Measurements from ENCODE around the gene CLCN6. TPM values are rescaled to one million over a fixed set of nuclear protein-coding genes. Genes with fewer than 3 reads are reported as not detected.

The CLCN6 gene
- total and polyA plus RNA-seq, 4 donors = 3.9 to 37.5 (median 20.7) TPM

- no peaks in the 10 kb centered on the region for H3K27me3 ChIP-seq (ENCODE audit: control insufficient read depth in 1 of 2, insufficient read depth in 2 of 2, low read length in 1 of 2)
- no peak for DNase-seq
- WGBS, 2 donors = 70% methylated on average over 12 of the region's 12 CpGs
Measured at GRCh38 chr1:11880181-11880575, 74.2 kb downstream of the CLCN6 start.

GRCh38 chr1:11880911-11881748 lies 75.1 kb downstream of the CLCN6 start:
- H3K4me1 ChIP-seq (ENCODE audit: control insufficient read depth in 1 of 2, insufficient read depth in 2 of 2, low read length in 2 of 2) = no peaks in the 10 kb centered on the region
- no peak overlapping the region for H3K27ac ChIP-seq (ENCODE audit: low read depth in 1 of 2, low read length in 2 of 2)
- 33 to 38% methylated on average over 10 of the region's 10 CpGs for WGBS, 2 donors

More at GRCh38 chr1:11880181-11880575, 74.2 kb downstream of the CLCN6 start:
- no peaks in the 10 kb centered on the region for H3K4me1 ChIP-seq (ENCODE audit: control insufficient read depth in 1 of 2, insufficient read depth in 2 of 2, low read length in 2 of 2)
- no peak for ATAC-seq (ENCODE audit: low FRiP score)
- no peaks in the 10 kb centered on the region for H3K9me3 ChIP-seq (ENCODE audit: control insufficient read depth, low read length)
- intact Hi-C loops (cut with DNase I) = no loop called here
- no peaks in the 10 kb centered on the region for H3K36me3 ChIP-seq (ENCODE audit: control insufficient read depth in 1 of 2, insufficient read depth in 2 of 2, low read length in 1 of 2)
- H3K4me3 ChIP-seq (ENCODE audit: low read length in 2 of 2) = no peak overlapping the region
- no peak overlapping the region for H3K27ac ChIP-seq (ENCODE audit: low read depth in 1 of 2, low read length in 2 of 2)

DNA sequence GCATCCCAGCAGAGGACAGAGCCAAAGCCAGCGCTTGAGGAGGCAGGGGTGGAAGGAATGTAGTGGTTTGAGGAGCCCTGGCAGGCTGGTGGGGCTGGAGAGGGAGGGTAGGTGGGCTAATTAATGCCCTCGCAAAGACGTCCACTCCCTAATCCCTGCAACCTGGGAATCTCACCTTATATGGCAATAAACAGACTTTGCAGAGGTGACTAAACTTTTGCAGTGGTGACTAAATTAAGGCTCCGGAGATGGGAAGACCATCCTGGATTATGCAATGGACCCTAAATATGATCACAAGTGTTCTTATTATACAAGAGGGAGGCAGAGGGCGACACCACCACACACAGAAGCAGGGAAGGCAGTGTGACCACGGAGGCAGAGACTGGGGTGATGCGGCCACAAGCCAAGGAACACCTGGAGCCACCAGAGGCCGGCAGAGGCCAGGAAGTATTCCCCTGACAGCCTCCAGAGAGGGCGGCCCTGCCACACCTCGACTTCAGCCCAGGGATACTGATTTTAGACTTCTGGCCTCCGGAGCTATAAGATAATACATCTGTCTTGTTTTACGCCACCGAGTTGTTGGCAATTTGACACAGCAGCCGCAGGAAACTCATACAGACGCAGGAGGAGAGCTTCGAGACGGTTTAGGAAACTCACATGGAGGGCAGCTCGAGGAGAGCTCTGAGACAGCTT lies 75.9 kb downstream of the CLCN6 start:
- H3K27ac ChIP-seq (ENCODE audit: low read depth in 1 of 2, low read length in 2 of 2) = no peak overlapping the region
- intact Hi-C loops (cut with DNase I) = no loop called here
- H3K4me3 ChIP-seq (ENCODE audit: low read length in 2 of 2) = no peak overlapping the region
- WGBS, 2 donors = 84 to 88% methylated on average over 18 of the region's 18 CpGs
- no peaks in the 10 kb centered on the region for H3K9me3 ChIP-seq (ENCODE audit: control insufficient read depth, low read length)
- H3K36me3 ChIP-seq (ENCODE audit: control insufficient read depth in 1 of 2, insufficient read depth in 2 of 2, low read length in 1 of 2) = no peaks in the 10 kb centered on the region
- H3K4me1 ChIP-seq (ENCODE audit: control insufficient read depth in 1 of 2, insufficient read depth in 2 of 2, low read length in 2 of 2) = no peaks in the 10 kb centered on the region
- DNase-seq (no peak), ATAC-seq (ENCODE audit: low FRiP score) (no peak)
- no peaks in the 10 kb centered on the region for H3K27me3 ChIP-seq (ENCODE audit: control insufficient read depth in 1 of 2, insufficient read depth in 2 of 2, low read length in 1 of 2)

More at GRCh38 chr1:11880911-11881748, 75.1 kb downstream of the CLCN6 start:
- DNase-seq = peak in 1 of 2 donors; percentile 79
- intact Hi-C loops (cut with DNase I) = no loop called here
- Histone ChIP-seq H3K36me3 (ENCODE audit: control insufficient read depth in 1 of 2, insufficient read depth in 2 of 2, low read length in 1 of 2) (no peaks in the 10 kb centered on the region), H3K27me3 (ENCODE audit: control insufficient read depth in 1 of 2, insufficient read depth in 2 of 2, low read length in 1 of 2) (no peaks in the 10 kb centered on the region), H3K9me3 (ENCODE audit: control insufficient read depth, low read length) (no peaks in the 10 kb centered on the region), H3K4me3 (ENCODE audit: low read length in 2 of 2) (no peak overlapping the region)
- ATAC-seq (ENCODE audit: low FRiP score) = no peak

GRCh38 chr1:11882814-11883538 lies 77.0 kb downstream of the CLCN6 start:
- Histone ChIP-seq H3K4me1 (ENCODE audit: control insufficient read depth in 1 of 2, insufficient read depth in 2 of 2, low read length in 2 of 2) (no peaks in the 10 kb centered on the region), H3K36me3 (ENCODE audit: control insufficient read depth in 1 of 2, insufficient read depth in 2 of 2, low read length in 1 of 2) (no peaks in the 10 kb centered on the region), H3K4me3 (ENCODE audit: low read length in 2 of 2) (no peak overlapping the region), H3K27ac (ENCODE audit: low read depth in 1 of 2, low read length in 2 of 2) (no peak overlapping the region), H3K27me3 (ENCODE audit: control insufficient read depth in 1 of 2, insufficient read depth in 2 of 2, low read length in 1 of 2) (no peaks in the 10 kb centered on the region), H3K9me3 (ENCODE audit: control insufficient read depth, low read length) (no peaks in the 10 kb centered on the region)
- intact Hi-C loops (cut with DNase I) = no loop called here
- DNase-seq (no peak), ATAC-seq (ENCODE audit: low FRiP score) (peak; percentile 39)
- WGBS, 2 donors = 23 to 24% methylated on average over 13 of the region's 13 CpGs

DNA sequence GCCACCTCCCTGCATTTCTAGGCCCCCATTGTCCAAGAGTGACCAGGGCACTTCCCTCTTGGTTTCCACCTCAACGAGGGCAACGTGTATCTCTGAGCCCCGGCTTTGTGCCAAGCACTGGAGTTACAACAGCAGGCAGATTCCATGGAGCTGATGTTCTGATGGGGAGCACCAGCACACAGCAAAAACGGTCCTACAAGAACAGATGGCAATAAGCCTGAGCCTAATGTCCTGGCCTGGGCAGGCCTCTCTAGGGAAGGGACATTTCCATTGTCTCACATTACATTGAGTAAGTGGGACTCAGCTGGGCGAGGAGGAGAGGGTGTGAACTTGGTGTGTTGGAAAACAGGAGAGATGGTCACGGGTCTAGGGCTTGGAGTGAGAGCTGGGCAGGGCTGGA lies 79.9 kb downstream of the CLCN6 start:
- Histone ChIP-seq H3K4me3 (ENCODE audit: low read length in 2 of 2) (no peak overlapping the region), H3K27ac (ENCODE audit: low read depth in 1 of 2, low read length in 2 of 2) (no peak overlapping the region), H3K27me3 (ENCODE audit: control insufficient read depth in 1 of 2, insufficient read depth in 2 of 2, low read length in 1 of 2) (no peaks in the 10 kb centered on the region), H3K4me1 (ENCODE audit: control insufficient read depth in 1 of 2, insufficient read depth in 2 of 2, low read length in 2 of 2) (no peaks in the 10 kb centered on the region), H3K36me3 (ENCODE audit: control insufficient read depth in 1 of 2, insufficient read depth in 2 of 2, low read length in 1 of 2) (no peaks in the 10 kb centered on the region), H3K9me3 (ENCODE audit: control insufficient read depth, low read length) (no peaks in the 10 kb centered on the region)
- WGBS, 2 donors = 66 to 67% methylated on average over 6 of the region's 6 CpGs
- no peak for DNase-seq
- no peak for ATAC-seq (ENCODE audit: low FRiP score)
- intact Hi-C loops (cut with DNase I) = no loop called here

DNA sequence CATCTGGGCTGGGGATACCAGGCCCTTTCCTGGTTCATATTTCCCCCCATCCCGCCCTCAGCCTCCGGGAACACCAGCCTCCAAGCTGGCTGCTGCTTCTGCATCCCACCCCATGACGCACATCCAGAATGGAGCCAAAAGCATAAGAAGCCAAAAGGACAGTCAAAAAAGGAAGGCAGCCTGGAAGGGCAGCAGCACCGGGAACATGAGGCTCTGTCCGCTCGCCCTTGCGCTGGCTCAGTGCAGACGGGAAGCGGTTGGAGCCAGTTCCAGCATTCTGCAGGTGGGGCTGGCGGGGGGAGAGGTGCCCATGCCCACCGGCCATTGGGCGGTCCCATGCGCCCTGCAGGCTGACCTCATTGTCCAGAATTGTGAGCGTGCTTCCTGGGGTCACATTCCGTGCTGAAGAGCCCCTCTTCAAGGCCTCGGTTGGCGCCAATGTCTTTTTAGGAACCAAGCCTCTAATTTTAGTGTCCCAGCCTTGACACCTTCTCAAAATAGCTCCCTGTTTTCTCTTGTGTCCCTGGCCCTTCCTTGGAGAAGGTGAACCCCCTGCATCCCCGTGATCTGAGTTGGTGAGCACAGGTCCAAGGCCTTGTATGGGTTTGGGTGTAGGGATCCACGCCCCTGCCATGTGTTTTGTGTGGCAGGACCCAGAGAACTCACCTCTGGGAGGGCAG lies 81.1 kb downstream of the CLCN6 start:
- Histone ChIP-seq H3K4me3 (ENCODE audit: low read length in 2 of 2) (no peak overlapping the region), H3K4me1 (ENCODE audit: control insufficient read depth in 1 of 2, insufficient read depth in 2 of 2, low read length in 2 of 2) (no peaks in the 10 kb centered on the region), H3K27me3 (ENCODE audit: control insufficient read depth in 1 of 2, insufficient read depth in 2 of 2, low read length in 1 of 2) (no peaks in the 10 kb centered on the region), H3K27ac (ENCODE audit: low read depth in 1 of 2, low read length in 2 of 2) (no peak overlapping the region), H3K36me3 (ENCODE audit: control insufficient read depth in 1 of 2, insufficient read depth in 2 of 2, low read length in 1 of 2) (no peaks in the 10 kb centered on the region), H3K9me3 (ENCODE audit: control insufficient read depth, low read length) (no peaks in the 10 kb centered on the region)
- WGBS, 2 donors = 79 to 83% methylated on average over 19 of the region's 19 CpGs
- ATAC-seq (ENCODE audit: low FRiP score) (no peak), DNase-seq (peak in 1 of 2 donors; percentile 57)
- intact Hi-C loops (cut with DNase I) = no loop called here

- DNase-seq = no peak
Measured at GRCh38 chr1:11887666-11888007, 81.6 kb downstream of the CLCN6 start.

DNA sequence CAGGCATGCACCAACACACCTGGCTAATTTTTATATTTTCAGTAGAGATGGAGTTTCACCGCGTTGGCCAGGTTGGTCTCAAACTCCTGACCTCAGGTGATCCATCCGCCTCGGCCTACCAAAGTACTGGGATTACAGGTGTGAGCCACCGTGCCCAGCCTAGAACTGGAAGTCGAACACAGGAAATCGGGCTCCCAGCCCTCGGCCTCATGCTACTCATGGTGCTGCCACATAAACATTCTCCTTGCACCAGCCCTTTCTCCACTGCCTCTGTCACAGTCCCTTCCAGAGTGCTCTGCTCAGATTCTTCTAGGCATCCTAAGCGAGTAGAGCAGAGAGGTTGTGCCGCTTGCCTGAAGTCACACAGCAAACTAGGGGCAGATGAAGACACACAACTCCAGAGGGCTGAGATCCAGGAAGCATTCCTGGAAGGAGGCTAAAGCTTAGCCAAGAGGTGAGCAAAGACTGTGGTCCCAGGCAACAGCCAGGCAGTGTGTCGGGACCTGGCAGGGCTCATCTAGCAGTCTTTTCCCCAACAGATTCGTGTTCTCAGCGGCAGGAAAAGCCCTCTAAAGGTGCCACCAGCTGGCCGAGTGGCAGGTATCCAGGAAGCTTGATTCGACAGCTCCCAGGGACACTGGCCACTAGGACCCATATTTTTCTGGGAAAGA lies 82.3 kb downstream of the CLCN6 start:
- 79 to 82% methylated on average over 15 of the region's 15 CpGs for WGBS, 2 donors
- Histone ChIP-seq H3K27ac (ENCODE audit: low read depth in 1 of 2, low read length in 2 of 2) (no peak overlapping the region), H3K9me3 (ENCODE audit: control insufficient read depth, low read length) (no peaks in the 10 kb centered on the region), H3K4me1 (ENCODE audit: control insufficient read depth in 1 of 2, insufficient read depth in 2 of 2, low read length in 2 of 2) (no peaks in the 10 kb centered on the region), H3K27me3 (ENCODE audit: control insufficient read depth in 1 of 2, insufficient read depth in 2 of 2, low read length in 1 of 2) (no peaks in the 10 kb centered on the region), H3K4me3 (ENCODE audit: low read length in 2 of 2) (no peak overlapping the region), H3K36me3 (ENCODE audit: control insufficient read depth in 1 of 2, insufficient read depth in 2 of 2, low read length in 1 of 2) (no peaks in the 10 kb centered on the region)
- ATAC-seq (ENCODE audit: low FRiP score) = no peak
- no peak for DNase-seq
- intact Hi-C loops (cut with DNase I) = no loop called here

More at GRCh38 chr1:11887666-11888007, 81.6 kb downstream of the CLCN6 start:
- 78% methylated on average over 7 of the region's 7 CpGs for WGBS, 2 donors
- intact Hi-C loops (cut with DNase I) = no loop called here
- no peaks in the 10 kb centered on the region for H3K4me1 ChIP-seq (ENCODE audit: control insufficient read depth in 1 of 2, insufficient read depth in 2 of 2, low read length in 2 of 2)
- H3K27me3 ChIP-seq (ENCODE audit: control insufficient read depth in 1 of 2, insufficient read depth in 2 of 2, low read length in 1 of 2) = no peaks in the 10 kb centered on the region
- no peak overlapping the region for H3K27ac ChIP-seq (ENCODE audit: low read depth in 1 of 2, low read length in 2 of 2)
- no peak overlapping the region for H3K4me3 ChIP-seq (ENCODE audit: low read length in 2 of 2)
- no peak for ATAC-seq (ENCODE audit: low FRiP score)
- no peaks in the 10 kb centered on the region for H3K9me3 ChIP-seq (ENCODE audit: control insufficient read depth, low read length)
- no peaks in the 10 kb centered on the region for H3K36me3 ChIP-seq (ENCODE audit: control insufficient read depth in 1 of 2, insufficient read depth in 2 of 2, low read length in 1 of 2)

Measured in aorta (tissue), 5 donors.